ENCODE measurements around the gene PRR19. TPM values are rescaled to one million over a fixed set of nuclear protein-coding genes. Genes with fewer than 3 reads are reported as not detected.

PRR19 gene
- total RNA-seq, 2 donors from 2014 or later, result 1.3 to 1.4 TPM

- Mint-ChIP-seq H3K27ac (no peak overlapping the region), H3K4me1 (peaks cover 4% of the 10 kb centered on the region), H3K27me3 (no peaks in the 10 kb centered on the region), H3K4me3 (no peak overlapping the region), H3K9me3 (no peaks in the 10 kb centered on the region), H3K36me3 (ENCODE audit: low read depth) (no peaks in the 10 kb centered on the region)
- no peak for ATAC-seq (replicated peaks)
Measured at GRCh38 chr19:42348211-42348610, 46.3 kb downstream of the PRR19 start.

- no peak overlapping the region for H3K27ac Mint-ChIP-seq
- H3K36me3 Mint-ChIP-seq (ENCODE audit: low read depth), result no peaks in the 10 kb centered on the region
- H3K4me1 Mint-ChIP-seq, result peaks cover 4% of the 10 kb centered on the region
- H3K27me3 Mint-ChIP-seq, result no peaks in the 10 kb centered on the region
- ATAC-seq (replicated peaks), result no peak
- H3K4me3 Mint-ChIP-seq, result no peak overlapping the region
- no peaks in the 10 kb centered on the region for H3K9me3 Mint-ChIP-seq
Measured at GRCh38 chr19:42349378-42350107, 47.6 kb downstream of the PRR19 start.

GRCh38 chr19:42350417-42350816 is 48.5 kb downstream of the PRR19 start:
- no peak overlapping the region for H3K27ac Mint-ChIP-seq
- no peaks in the 10 kb centered on the region for H3K27me3 Mint-ChIP-seq
- ATAC-seq (replicated peaks), result no peak
- no peaks in the 10 kb centered on the region for H3K36me3 Mint-ChIP-seq (ENCODE audit: low read depth)
- H3K4me3 Mint-ChIP-seq, result no peak overlapping the region
- no peaks in the 10 kb centered on the region for H3K9me3 Mint-ChIP-seq
- peaks cover 4% of the 10 kb centered on the region for H3K4me1 Mint-ChIP-seq

- H3K27me3 Mint-ChIP-seq, result no peaks in the 10 kb centered on the region
- H3K27ac Mint-ChIP-seq, result no peak overlapping the region
- H3K4me1 Mint-ChIP-seq, result peaks cover 4% of the 10 kb centered on the region
- no peak for ATAC-seq (replicated peaks)
- no peaks in the 10 kb centered on the region for H3K9me3 Mint-ChIP-seq
- H3K4me3 Mint-ChIP-seq, result no peak overlapping the region
- H3K36me3 Mint-ChIP-seq (ENCODE audit: low read depth), result no peaks in the 10 kb centered on the region
Measured at GRCh38 chr19:42351079-42351735, 49.3 kb downstream of the PRR19 start.

GRCh38 chr19:42352301-42353259 is 50.6 kb downstream of the PRR19 start:
- no peak overlapping the region for H3K4me3 Mint-ChIP-seq
- ATAC-seq (replicated peaks), result peak; percentile 44
- peak overlapping the region; percentile 36 for H3K27ac Mint-ChIP-seq
- H3K9me3 Mint-ChIP-seq, result no peaks in the 10 kb centered on the region
- no peaks in the 10 kb centered on the region for H3K36me3 Mint-ChIP-seq (ENCODE audit: low read depth)
- H3K4me1 Mint-ChIP-seq, result peaks cover 4% of the 10 kb centered on the region
- H3K27me3 Mint-ChIP-seq, result no peaks in the 10 kb centered on the region

- Mint-ChIP-seq H3K27me3 (no peaks in the 10 kb centered on the region), H3K4me3 (no peak overlapping the region), H3K9me3 (no peaks in the 10 kb centered on the region), H3K27ac (peak overlapping the region; percentile 25), H3K36me3 (ENCODE audit: low read depth) (no peaks in the 10 kb centered on the region), H3K4me1 (peaks cover 4% of the 10 kb centered on the region)
- no peak for ATAC-seq (replicated peaks)
Measured at GRCh38 chr19:42353341-42354015, 51.5 kb downstream of the PRR19 start.

GRCh38 chr19:42355896-42356295 is 54.0 kb downstream of the PRR19 start:
- Mint-ChIP-seq H3K36me3 (ENCODE audit: low read depth) (no peaks in the 10 kb centered on the region), H3K4me3 (no peak overlapping the region), H3K27me3 (no peaks in the 10 kb centered on the region), H3K27ac (no peak overlapping the region), H3K9me3 (no peaks in the 10 kb centered on the region), H3K4me1 (peaks cover 4% of the 10 kb centered on the region)
- no peak for ATAC-seq (replicated peaks)

GRCh38 chr19:42356686-42357085 is 54.8 kb downstream of the PRR19 start:
- no peaks in the 10 kb centered on the region for H3K36me3 Mint-ChIP-seq (ENCODE audit: low read depth)
- no peak for ATAC-seq (replicated peaks)
- H3K4me3 Mint-ChIP-seq, result no peak overlapping the region
- H3K4me1 Mint-ChIP-seq, result peaks cover 4% of the 10 kb centered on the region
- no peak overlapping the region for H3K27ac Mint-ChIP-seq
- H3K27me3 Mint-ChIP-seq, result no peaks in the 10 kb centered on the region
- no peaks in the 10 kb centered on the region for H3K9me3 Mint-ChIP-seq

GRCh38 chr19:42357290-42357689 is 55.4 kb downstream of the PRR19 start:
- ATAC-seq (replicated peaks), result no peak
- Mint-ChIP-seq H3K27ac (peak overlapping the region; percentile 71), H3K36me3 (ENCODE audit: low read depth) (no peaks in the 10 kb centered on the region), H3K4me3 (no peak overlapping the region), H3K27me3 (no peaks in the 10 kb centered on the region), H3K4me1 (no peaks in the 10 kb centered on the region), H3K9me3 (no peaks in the 10 kb centered on the region)

Other genes starting within 250 kb of the PRR19 start
- 1 to 10 TPM in 1 of 2 donors, under 1 TPM in 1; 0.37 to 1.7 TPM for gene GRIK5, start 231.9 kb upstream of the PRR19 start, total RNA-seq
- gene ZNF574, start 226.0 kb upstream of the PRR19 start, total RNA-seq, result 10 to 100 TPM; 12.1 to 12.5 TPM
- 10 to 100 TPM; 33.1 to 95.9 TPM for gene POU2F2, start 169.7 kb upstream of the PRR19 start, total RNA-seq
- 10 to 100 TPM; 37.4 to 45.7 TPM for gene DEDD2, start 84.5 kb upstream of the PRR19 start, total RNA-seq
- 10 to 100 TPM; 17.2 to 18.0 TPM for gene ZNF526, start 81.8 kb upstream of the PRR19 start, total RNA-seq
- 10 to 100 TPM; 30.3 to 47.2 TPM for gene GSK3A, start 59.5 kb upstream of the PRR19 start, total RNA-seq
- 10 to 100 TPM; 44.8 to 49.7 TPM for gene ERF, start 47.0 kb upstream of the PRR19 start, total RNA-seq
- gene CIC, start 32.9 kb upstream of the PRR19 start, total RNA-seq, result 100 to 1,000 TPM in 1 of 2 donors, 10 to 100 TPM in 1; 85.4 to 165 TPM
- 10 to 100 TPM; 42.0 to 60.2 TPM for gene PAFAH1B3, start 492 bp downstream of the PRR19 start, total RNA-seq
- 1 to 10 TPM in 1 of 2 donors, under 1 TPM in 1; 0.50 to 1.6 TPM for gene TMEM145, start 11.2 kb downstream of the PRR19 start, total RNA-seq
- 1 to 10 TPM; 3.0 to 3.1 TPM for gene MEGF8, start 23.5 kb downstream of the PRR19 start, total RNA-seq
- under 1 TPM in 1 of 2 donors, not detected in 1; 0.54 TPM for gene CNFN, start 88.2 kb downstream of the PRR19 start, total RNA-seq
- gene LIPE, start 125.3 kb downstream of the PRR19 start, total RNA-seq, result 10 to 100 TPM; 12.5 to 25.5 TPM
- gene CXCL17, start 140.8 kb downstream of the PRR19 start, total RNA-seq, result not detected
- 10 to 100 TPM; 20.5 to 24.2 TPM for gene CEACAM1, start 226.3 kb downstream of the PRR19 start, total RNA-seq

Data from activated T-helper 17 cell treated with anti-CD3 and anti-CD28 coated beads, Interleukin-2, amount 50 U/mL, for 72 hours (primary cell).